ENCODE results near the gene PARD6G.
"Not testable (repeated sequence)": the region's sequence is repeated elsewhere in the genome, so short reads cannot be mapped to it uniquely, and the experiment has no call there.

The PARD6G gene

GRCh38 chr18:80247393-80247841, at the start of gene PARD6G:
Gene PARD6G, minus strand, starts transcription at chr18:80247514. Its CDS starts 166 bp downstream, at chr18:80247348.
- DNase-seq = peak; percentile 94

DNA sequence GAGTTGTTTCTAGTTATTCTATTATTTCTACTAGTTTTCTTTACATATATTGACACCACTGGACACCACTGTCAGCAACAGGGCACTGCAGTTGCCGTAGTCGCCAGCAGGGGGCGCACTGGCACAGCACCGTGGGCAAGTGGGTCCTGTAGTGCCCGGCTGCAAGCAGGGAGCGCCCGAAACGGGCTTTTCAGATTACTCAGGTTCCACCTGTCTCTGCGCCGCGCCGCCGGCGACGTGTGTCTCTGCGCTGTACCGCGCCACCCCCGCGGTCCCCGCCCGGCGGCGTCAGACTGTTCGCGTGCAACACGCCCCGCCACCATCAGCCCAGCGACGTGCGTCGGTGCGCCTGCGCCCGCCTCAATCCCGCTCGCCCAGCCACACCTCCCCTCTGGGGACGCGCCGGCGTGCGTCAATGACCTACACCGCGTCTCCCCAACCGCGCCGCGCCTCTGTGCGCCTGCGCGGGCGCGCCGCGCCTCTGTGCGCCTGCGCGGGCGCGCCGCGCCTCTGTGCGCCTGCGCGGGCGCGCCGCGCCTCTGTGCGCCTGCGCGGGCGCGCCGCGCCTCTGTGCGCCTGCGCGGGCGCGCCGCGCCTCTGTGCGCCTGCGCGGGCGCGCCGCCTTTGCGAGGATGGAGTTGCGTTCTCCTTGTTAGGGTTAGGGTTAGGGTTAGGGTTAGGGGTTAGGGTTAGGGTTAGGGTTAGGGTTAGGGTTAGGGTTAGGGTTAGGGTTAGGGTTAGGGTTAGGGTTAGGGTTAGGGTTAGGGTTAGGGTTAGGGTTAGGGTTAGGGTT, 15.1 kb upstream of the PARD6G start:
- not testable (repeated sequence) for DNase-seq

DNA sequence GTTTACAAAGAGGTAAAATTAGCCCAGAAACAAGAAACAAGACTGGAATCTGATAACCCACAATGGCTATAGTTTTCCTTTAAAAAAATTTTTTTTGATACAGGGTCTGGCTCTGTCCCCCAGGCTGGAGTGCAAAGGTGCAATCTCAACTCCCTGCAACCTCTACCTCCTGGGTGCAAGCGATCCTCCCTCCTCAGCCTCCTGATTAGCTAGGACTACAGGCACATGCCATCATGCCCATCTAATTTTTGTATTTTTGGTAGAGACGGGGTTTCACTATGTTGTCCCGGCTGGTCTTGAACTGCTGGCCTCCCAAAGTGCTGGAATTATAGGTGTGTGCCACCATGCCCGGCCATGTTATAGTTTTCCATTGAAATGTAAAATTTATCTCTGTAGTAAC, 12.3 kb upstream of the PARD6G start:
- no peak for DNase-seq

DNA sequence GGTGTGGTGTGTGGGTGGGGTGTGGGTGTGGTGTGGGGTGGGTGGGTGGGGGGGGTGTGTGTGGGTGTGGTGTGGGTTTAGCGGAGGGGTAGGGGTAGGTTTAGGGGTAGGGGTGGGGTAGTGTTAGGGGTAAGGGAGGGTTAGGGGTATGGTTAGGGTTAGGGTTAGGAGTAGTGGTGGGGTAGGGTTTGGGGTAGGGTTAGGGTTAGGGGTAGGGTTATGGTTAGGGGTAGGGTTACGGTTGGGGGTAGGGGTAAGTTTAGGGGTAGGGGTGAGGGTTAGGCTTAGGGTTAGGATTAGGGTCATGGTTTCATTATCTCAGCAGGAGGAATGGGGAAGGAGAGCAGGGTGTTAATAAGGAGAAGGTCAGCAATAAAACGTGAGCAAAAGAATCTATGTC, 11.3 kb upstream of the PARD6G start:
- no peak for DNase-seq

- DNase-seq = not testable (repeated sequence)
These were observed 10.5 kb upstream of the PARD6G start for GRCh38 chr18:80257579-80258543.

DNA sequence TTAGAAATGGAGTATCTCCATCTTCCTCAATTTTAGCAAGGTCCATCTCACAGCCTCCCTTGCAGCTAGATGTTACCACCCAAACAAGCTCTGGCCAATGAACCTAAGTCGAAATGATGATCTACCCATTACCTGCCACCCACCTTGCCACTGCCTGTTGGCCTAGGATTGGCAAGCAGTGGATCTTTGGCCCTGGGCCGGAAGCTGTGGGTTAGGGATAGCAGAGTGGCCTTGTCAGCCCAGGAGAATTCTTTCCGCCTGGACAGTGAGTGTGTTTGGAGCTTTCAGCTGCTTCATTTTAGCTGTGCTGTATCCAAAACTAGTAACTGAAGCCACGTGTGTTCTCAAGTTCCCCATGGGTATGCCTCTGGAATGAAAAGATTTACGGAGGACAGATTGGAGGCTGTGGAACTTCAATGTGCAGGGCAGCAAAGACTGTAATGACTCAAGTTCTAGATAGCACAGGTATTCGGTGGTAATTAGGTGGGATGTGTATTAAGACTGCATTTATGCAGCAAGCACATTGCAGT, 7.7 kb upstream of the PARD6G start:
- DNase-seq = no peak

GRCh38 chr18:80253871-80254492, 6.7 kb upstream of the PARD6G start:
- no peak for DNase-seq

DNA sequence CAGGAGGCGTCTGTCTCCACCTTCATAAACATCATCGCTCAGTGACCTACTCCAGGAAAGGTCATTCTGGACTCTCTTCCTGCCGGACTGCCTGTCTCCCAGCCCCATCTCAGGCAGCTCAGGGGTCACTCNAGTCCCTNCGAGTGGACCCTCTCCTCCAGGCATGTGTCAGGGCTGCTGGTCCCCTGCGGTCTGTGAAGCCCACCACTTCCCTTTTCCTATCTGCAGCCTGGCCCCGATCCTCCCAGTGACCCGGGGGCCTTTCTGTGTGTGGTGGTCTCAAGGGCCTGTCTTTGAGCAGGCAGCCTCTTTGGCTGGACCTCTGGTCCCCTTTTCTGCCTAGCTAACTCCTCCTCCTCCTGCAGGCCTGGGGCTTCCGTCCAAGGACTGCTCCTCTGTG, 5.9 kb upstream of the PARD6G start:
- DNase-seq = no peak

DNA sequence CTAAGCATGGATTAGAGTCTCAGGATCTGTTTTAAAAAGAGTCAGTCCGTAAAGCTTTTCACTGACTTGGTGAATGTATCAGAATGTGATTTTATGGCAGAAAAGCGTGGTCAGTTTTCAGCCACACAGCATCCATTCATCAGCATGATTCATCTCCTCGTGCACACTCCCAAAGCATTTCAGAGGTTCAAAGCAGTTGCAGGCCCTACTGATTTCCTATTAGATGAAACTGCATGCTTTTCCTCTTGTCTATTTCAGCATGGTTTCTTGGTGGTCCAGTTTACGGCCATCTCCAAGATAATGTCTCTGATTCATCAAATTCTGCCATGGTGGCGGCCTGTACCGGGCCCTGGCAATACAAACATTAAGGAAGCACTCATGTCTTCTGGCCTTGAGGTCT, 4.8 kb upstream of the PARD6G start:
- no peak for DNase-seq

GRCh38 chr18:80251700-80252099, 4.4 kb upstream of the PARD6G start:
- no peak for DNase-seq

GRCh38 chr18:80250740-80251364, 3.5 kb upstream of the PARD6G start:
- DNase-seq = no peak

GRCh38 chr18:80249217-80250093, 2.1 kb upstream of the PARD6G start:
- DNase-seq = no peak

- peak; percentile 85 for DNase-seq
These were observed 595 bp downstream of the PARD6G start for GRCh38 chr18:80246445-80247392.

- no peak for DNase-seq
These were observed 1.4 kb downstream of the PARD6G start for GRCh38 chr18:80245781-80246444.

DNA sequence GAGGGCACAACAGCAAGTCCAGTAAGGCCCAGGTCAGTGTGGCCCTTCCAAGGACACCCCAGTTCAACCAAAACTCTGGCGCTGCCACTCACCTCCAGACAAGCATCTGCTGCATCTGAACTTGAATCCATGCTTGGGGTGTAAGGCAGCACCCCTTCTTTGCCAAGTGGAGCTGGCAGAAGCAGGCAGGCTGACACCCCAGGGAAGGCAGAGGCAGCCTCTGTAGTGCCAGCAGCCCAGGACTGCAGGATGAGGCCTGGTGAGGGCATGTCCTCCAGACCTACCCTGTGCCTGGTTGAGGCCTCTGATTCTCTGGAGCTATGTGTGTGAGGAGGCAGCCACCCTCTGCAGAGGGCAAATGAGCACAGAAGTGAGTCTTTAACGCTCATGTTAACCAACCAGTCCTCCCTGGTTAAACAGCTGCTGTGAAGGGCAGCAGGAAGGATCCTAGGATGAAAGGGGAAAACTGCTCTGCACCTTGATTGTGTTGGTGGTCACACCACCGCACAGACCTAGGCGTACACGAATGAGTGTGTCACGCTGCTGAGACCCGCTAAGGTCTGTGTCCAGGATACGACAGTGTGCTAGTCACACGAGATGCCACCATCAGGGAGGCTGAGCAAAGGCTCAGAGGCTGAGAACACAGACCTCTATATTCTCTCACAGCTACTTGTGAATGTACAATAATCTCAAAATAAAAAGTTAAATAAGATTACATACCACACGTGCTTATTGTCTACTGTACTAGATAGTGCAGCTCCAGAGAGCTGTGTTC, 2.2 kb downstream of the PARD6G start:
- DNase-seq = no peak

DNA sequence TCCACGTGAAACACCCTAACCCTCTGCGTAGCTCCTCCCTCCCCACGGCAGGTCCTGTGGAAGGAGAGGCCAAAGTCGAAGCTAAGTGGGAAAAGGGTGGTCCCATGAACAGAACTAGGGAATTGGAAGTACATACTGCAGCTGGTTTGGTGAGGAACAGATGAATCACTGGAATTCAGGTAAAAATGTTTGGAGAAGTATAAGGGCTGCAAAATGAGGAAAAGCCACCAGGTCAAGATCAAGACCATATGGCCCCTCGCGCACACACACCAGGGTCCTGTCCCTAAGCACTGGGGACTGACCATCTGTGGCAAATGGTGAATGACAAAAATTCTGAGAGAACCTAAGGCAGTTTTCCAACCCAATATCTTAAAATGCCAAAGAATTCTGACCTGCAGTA, 3.1 kb downstream of the PARD6G start:
- DNase-seq = no peak

GRCh38 chr18:80243204-80243603, 4.1 kb downstream of the PARD6G start:
- no peak for DNase-seq

DNA sequence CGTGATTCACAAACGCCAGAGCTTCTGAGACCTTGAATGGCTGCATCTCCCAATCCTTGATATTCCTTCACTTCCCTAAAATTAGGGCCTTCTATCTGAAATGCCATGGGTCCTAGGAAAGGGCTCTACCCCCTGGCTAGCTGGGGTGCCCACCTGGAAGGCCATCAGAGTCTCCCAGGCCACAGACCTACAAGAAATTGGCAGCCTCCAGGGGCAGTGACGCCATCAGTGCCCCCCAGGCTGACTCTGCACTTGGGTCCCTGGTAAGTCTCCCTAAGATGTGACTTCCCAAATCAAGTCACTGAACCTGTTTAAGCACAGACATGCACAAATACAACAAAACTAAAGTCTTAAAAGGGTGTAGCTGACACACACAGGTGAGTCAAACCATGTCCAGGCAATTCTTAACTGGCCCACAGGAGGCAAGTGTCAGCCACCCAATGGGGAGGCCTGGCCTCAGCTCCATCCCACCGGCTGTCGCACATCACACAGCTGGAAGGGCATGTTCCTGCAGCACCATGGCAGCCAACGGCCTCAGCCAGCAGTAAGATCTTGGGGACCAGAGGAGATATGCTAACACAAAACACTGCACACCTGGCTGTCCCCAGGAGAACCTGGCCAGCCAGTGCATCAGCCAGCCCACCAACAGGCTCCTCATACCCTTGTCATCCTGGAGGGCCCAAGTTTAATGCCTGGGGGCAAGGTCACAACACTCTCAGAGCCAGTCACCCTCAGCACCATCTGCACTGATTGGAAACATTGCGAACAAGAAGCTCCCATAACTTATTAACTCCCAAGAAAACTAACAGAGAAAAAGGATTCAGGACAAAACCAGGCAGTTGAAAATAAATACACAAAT, 5.2 kb downstream of the PARD6G start:
- DNase-seq = no peak
